ENCODE results near the gene ATXN1.

The ATXN1 gene

DNA sequence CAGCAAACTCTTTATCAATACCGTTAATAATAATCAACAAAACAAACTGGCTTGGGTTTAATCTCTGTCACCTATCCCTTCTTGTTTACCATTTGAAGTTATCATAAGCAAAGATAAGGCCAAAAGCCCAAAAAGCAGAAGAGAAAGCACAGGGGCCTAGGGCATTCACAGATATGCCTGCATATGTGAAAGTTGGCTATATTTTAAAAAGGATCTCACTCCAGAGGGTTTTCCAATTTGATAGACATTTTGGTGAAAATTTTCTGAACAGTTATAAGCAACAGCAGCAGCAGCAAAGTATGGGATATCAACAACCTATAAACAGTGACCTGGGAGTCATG is 101.1 kb downstream of the ATXN1 start:
- TF ChIP-seq, protein P1, sequence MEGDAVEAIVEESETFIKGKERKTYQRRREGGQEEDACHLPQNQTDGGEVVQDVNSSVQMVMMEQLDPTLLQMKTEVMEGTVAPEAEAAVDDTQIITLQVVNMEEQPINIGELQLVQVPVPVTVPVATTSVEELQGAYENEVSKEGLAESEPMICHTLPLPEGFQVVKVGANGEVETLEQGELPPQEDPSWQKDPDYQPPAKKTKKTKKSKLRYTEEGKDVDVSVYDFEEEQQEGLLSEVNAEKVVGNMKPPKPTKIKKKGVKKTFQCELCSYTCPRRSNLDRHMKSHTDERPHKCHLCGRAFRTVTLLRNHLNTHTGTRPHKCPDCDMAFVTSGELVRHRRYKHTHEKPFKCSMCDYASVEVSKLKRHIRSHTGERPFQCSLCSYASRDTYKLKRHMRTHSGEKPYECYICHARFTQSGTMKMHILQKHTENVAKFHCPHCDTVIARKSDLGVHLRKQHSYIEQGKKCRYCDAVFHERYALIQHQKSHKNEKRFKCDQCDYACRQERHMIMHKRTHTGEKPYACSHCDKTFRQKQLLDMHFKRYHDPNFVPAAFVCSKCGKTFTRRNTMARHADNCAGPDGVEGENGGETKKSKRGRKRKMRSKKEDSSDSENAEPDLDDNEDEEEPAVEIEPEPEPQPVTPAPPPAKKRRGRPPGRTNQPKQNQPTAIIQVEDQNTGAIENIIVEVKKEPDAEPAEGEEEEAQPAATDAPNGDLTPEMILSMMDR (IDR thresholded peaks at IDR 0.05; ENCODE audit: low read depth, low read length, poor library complexity, severe bottlenecking): no peak
- no peak for TF ChIP-seq EZH2phosphoT487 (IDR thresholded peaks at IDR 0.05; ENCODE audit: borderline replicate concordance, low read length)
- no peaks in the 10 kb centered on the region for H3F3A ChIP-seq (ENCODE audit: control insufficient read depth, insufficient read depth)
- no peak overlapping the region for H3K4me2 ChIP-seq (ENCODE audit: low read length)
- H3K36me3 ChIP-seq (ENCODE audit: control insufficient read depth, low read length): no peaks in the 10 kb centered on the region
- no peaks in the 10 kb centered on the region for H3K27me3 ChIP-seq (ENCODE audit: control insufficient read depth, low read length)
- H3K9me3 ChIP-seq (ENCODE audit: control insufficient read depth, insufficient read depth, low read length): no peaks in the 10 kb centered on the region
- H3K79me2 ChIP-seq (ENCODE audit: control insufficient read depth, low read length): no peaks in the 10 kb centered on the region
- H3K4me1 ChIP-seq (ENCODE audit: control insufficient read depth, low read length): no peaks in the 10 kb centered on the region
- no peak overlapping the region for H3K27ac ChIP-seq (ENCODE audit: low read depth, low read length)
- no peaks in the 10 kb centered on the region for H4K20me1 ChIP-seq (ENCODE audit: control insufficient read depth, insufficient read depth, low read depth, low read length)
- H3K4me3 ChIP-seq (ENCODE audit: low read length): no peak overlapping the region
- H3K9me2 ChIP-seq (replicated peaks; ENCODE audit: control insufficient read depth, low read length): no peaks in the 10 kb centered on the region

DNA sequence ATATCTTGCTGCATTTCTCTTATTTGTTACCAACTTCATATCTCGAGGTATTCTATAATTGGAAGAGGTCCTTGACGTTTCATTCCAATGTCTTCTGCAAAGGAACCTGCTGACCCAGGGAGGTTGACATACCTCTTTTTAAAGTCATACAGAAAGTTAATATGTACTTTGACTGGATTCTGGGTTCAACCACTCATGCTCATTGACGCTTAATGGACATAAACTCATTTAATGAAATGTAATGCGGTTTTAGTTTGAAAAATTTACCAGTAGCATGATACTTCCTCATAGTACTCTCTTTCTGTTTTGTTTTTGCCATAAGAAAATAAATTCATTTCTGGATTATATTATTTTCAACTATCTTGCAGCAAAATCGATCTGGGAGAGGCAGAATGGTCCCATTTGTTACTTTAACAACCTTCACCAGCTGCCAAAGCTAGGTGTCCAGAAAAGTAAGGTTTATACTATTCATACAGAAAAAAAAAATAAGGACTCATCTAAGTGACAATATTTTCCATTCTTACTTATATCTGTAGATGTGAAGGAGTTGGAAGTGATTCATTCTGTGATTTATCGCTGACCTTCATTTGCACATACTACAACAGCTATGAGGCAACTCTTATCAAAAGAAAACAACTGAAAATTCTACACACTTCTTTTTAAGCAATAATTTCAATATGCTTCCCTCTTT is 101.6 kb downstream of the ATXN1 start:
- no peaks in the 10 kb centered on the region for H3F3A ChIP-seq (ENCODE audit: control insufficient read depth, insufficient read depth)
- no peaks in the 10 kb centered on the region for H3K27me3 ChIP-seq (ENCODE audit: control insufficient read depth, low read length)
- no peak overlapping the region for H3K4me3 ChIP-seq (ENCODE audit: low read length)
- no peaks in the 10 kb centered on the region for H4K20me1 ChIP-seq (ENCODE audit: control insufficient read depth, insufficient read depth, low read depth, low read length)
- H3K36me3 ChIP-seq (ENCODE audit: control insufficient read depth, low read length): no peaks in the 10 kb centered on the region
- H3K9me3 ChIP-seq (ENCODE audit: control insufficient read depth, insufficient read depth, low read length): no peaks in the 10 kb centered on the region
- H3K4me1 ChIP-seq (ENCODE audit: control insufficient read depth, low read length): no peaks in the 10 kb centered on the region
- TF ChIP-seq, protein P1 (IDR thresholded peaks at IDR 0.05; ENCODE audit: low read depth, low read length, poor library complexity, severe bottlenecking): no peak
- TF ChIP-seq EZH2phosphoT487 (IDR thresholded peaks at IDR 0.05; ENCODE audit: borderline replicate concordance, low read length): no peak
- H3K4me2 ChIP-seq (ENCODE audit: low read length): no peak overlapping the region
- no peaks in the 10 kb centered on the region for H3K9me2 ChIP-seq (replicated peaks; ENCODE audit: control insufficient read depth, low read length)
- H3K79me2 ChIP-seq (ENCODE audit: control insufficient read depth, low read length): no peaks in the 10 kb centered on the region
- no peak overlapping the region for H3K27ac ChIP-seq (ENCODE audit: low read depth, low read length)

DNA sequence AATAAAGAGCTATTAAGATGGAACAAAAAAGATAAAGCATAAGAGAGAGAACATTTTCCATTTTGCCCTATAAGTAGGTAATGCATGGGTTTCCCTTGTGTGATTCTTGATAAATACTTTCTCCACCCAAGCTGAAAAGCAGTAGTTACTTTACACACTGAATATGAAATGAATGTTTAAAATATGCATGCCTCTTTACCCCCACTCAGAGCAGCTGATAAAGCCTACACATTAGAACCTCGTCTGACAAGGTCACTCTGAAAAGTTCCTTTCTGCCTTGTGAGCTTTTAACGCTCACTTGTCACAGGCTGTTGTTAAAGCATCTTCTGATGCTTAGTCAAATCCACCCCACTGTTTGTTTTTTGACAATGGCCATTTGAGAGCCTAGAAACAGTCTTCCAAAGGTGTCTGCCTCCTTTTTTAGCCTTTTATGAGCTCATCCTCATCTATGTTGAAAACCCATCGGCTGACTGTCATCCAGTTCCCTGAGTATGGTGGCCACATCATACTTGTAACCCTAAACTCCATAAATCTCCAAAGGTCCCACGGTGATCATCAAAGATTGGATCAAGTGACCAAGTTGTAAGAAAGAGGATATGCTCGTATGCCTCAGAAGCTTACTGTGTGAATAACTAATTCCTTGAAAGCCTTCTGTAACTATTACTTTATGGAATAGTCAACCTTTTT is 102.8 kb downstream of the ATXN1 start:
- H3K4me2 ChIP-seq (ENCODE audit: low read length): no peak overlapping the region
- no peak overlapping the region for H3K4me3 ChIP-seq (ENCODE audit: low read length)
- no peaks in the 10 kb centered on the region for H3K36me3 ChIP-seq (ENCODE audit: control insufficient read depth, low read length)
- no peaks in the 10 kb centered on the region for H3K9me2 ChIP-seq (replicated peaks; ENCODE audit: control insufficient read depth, low read length)
- no peak overlapping the region for H3K27ac ChIP-seq (ENCODE audit: low read depth, low read length)
- H3K4me1 ChIP-seq (ENCODE audit: control insufficient read depth, low read length): no peaks in the 10 kb centered on the region
- H4K20me1 ChIP-seq (ENCODE audit: control insufficient read depth, insufficient read depth, low read depth, low read length): no peaks in the 10 kb centered on the region
- no peak for TF ChIP-seq EZH2phosphoT487 (IDR thresholded peaks at IDR 0.05; ENCODE audit: borderline replicate concordance, low read length)
- TF ChIP-seq, protein P1 (IDR thresholded peaks at IDR 0.05; ENCODE audit: low read depth, low read length, poor library complexity, severe bottlenecking): no peak
- H3K79me2 ChIP-seq (ENCODE audit: control insufficient read depth, low read length): no peaks in the 10 kb centered on the region
- H3K9me3 ChIP-seq (ENCODE audit: control insufficient read depth, insufficient read depth, low read length): no peaks in the 10 kb centered on the region
- no peaks in the 10 kb centered on the region for H3F3A ChIP-seq (ENCODE audit: control insufficient read depth, insufficient read depth)
- no peaks in the 10 kb centered on the region for H3K27me3 ChIP-seq (ENCODE audit: control insufficient read depth, low read length)
